GM12878 (cell line): Measurements from ENCODE around the gene ITPR2.

Experiments
- CREB1 ChIP-seq: IDR thresholded peaks from 2 replicates; pipeline ENCODE4 v1.6.1; 2012; ENCODE audit warnings: low read depth, mild to moderate bottlenecking, inconsistent platforms
- PML ChIP-seq: IDR thresholded peaks from 2 replicates; pipeline ENCODE4 v1.6.1; 2012; ENCODE audit warnings: low read length, inconsistent platforms
- POLR2A ChIP-seq: IDR thresholded peaks from 2 replicates; pipeline ENCODE4 v1.6.1; 2011; ENCODE audit warnings: low read depth, mild to moderate bottlenecking, low read length
- POLR2AphosphoS5 ChIP-seq: IDR thresholded peaks from 2 replicates; pipeline ENCODE4 v1.6.1; 2011; ENCODE audit warnings: mild to moderate bottlenecking, low read length, inconsistent platforms
- RAD21 ChIP-seq: IDR thresholded peaks from 2 replicates; pipeline ENCODE4 v1.6.1; 2011; ENCODE audit warnings: mild to moderate bottlenecking, low read depth, low read length, moderate library complexity; ENCODE audit not compliant: insufficient read depth
- RCOR1 ChIP-seq: conservative IDR thresholded peaks from 2 replicates; pipeline ENCODE4 v1.6.1; 2012; ENCODE audit warnings: low read depth, low read length, improper control_type of control experiment
- SIN3A ChIP-seq: IDR thresholded peaks from 2 replicates; pipeline ENCODE4 v1.6.1; 2012; ENCODE audit warnings: low read depth, low read length, improper control_type of control experiment
- TCF3 ChIP-seq: IDR thresholded peaks from 2 replicates; pipeline ENCODE4 v1.6.1; 2012; ENCODE audit warnings: low read depth, mild to moderate bottlenecking, low read length, borderline replicate concordance; ENCODE audit not compliant: insufficient read depth
- TF ChIP-seq, protein P1 (sequence below), 3 experiments: IDR thresholded peaks in 2 of 3; conservative IDR thresholded peaks in 1 of 3; 2 replicates each; pipeline ENCODE4 v1.5.1; 2011; ENCODE audit warnings: low read depth in 3 of 3, low read length in 3 of 3, mild to moderate bottlenecking in 3 of 3, control low read depth in 2 of 3, moderate library complexity in 2 of 3, inconsistent platforms in 1 of 3, mixed read lengths in 1 of 3; ENCODE audit not compliant: control insufficient read depth in 2 of 3, insufficient read depth in 1 of 3; ENCODE audit errors: extremely low read depth in 1 of 3
- TF ChIP-seq, protein P2 (sequence below): IDR thresholded peaks from 2 replicates; pipeline ENCODE4 v1.6.1; 2011; ENCODE audit warnings: low read depth, low read length, improper control_type of control experiment, borderline replicate concordance
- TF ChIP-seq, protein P3 (sequence below): fragments of 450-650 bp; IDR thresholded peaks from 2 replicates; pipeline ENCODE4 v1.6.1; 2017; ENCODE audit warnings: mild to moderate bottlenecking

DNA sequence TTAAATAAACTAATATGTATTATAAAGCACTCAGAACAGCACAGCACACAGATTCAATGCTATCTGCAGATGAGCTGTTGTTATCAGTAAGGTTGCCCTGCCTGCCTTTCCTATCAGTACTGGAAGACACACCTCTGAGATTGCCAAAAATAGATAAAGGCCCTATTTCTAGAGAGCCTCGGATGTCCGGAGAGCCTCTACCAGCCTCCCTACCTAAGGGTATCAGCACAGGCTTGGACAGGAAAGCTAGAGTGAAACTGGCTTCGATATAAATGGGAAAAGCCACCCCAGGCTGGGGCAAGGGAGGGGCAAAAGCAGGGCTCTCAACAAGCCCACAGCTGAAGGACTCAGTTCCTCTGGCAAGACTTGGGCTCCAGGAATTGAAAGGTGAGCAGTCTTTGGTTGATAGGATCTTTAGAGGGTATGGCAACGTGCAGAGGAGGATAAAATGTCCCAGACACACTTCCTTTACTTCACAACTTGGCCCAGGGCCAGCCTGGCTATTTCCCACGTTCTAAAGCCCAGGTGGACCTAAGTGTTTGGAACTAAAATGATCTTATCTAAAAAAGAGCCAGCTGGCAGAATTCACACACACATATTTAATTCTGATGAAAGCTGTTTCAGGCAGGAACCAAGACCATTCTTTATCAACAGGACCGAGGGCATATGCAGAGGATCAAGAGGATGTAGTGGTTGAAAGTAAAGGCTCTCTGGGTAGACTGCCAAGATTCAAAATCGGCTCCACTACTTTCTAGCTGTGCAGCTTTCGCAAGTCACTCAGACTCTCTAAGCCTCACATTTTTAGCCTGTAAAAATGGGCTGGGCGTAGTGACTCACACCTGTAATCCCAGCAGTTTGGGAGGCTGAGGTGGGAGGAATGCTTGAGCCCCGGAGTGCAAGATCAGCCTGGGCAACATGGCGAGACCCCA, 37.8 kb upstream of the ITPR2 start:
- TF ChIP-seq RAD21 (no peak), SIN3A (no peak), TCF3 (no peak), POLR2AphosphoS5 (no peak), RCOR1 (no peak), PML (no peak), CREB1 (no peak), POLR2A (no peak)
- TF ChIP-seq, protein P1, sequence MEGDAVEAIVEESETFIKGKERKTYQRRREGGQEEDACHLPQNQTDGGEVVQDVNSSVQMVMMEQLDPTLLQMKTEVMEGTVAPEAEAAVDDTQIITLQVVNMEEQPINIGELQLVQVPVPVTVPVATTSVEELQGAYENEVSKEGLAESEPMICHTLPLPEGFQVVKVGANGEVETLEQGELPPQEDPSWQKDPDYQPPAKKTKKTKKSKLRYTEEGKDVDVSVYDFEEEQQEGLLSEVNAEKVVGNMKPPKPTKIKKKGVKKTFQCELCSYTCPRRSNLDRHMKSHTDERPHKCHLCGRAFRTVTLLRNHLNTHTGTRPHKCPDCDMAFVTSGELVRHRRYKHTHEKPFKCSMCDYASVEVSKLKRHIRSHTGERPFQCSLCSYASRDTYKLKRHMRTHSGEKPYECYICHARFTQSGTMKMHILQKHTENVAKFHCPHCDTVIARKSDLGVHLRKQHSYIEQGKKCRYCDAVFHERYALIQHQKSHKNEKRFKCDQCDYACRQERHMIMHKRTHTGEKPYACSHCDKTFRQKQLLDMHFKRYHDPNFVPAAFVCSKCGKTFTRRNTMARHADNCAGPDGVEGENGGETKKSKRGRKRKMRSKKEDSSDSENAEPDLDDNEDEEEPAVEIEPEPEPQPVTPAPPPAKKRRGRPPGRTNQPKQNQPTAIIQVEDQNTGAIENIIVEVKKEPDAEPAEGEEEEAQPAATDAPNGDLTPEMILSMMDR (IDR thresholded peaks at IDR 0.05 in 2 of 3, conservative IDR thresholded peaks at IDR 0.05 in 1 of 3; ENCODE audit: control insufficient read depth in 2 of 3, extremely low read depth in 1 of 3, insufficient read depth in 1 of 3, low read depth in 3 of 3, low read length in 3 of 3), result no peak
- TF ChIP-seq, protein P2, sequence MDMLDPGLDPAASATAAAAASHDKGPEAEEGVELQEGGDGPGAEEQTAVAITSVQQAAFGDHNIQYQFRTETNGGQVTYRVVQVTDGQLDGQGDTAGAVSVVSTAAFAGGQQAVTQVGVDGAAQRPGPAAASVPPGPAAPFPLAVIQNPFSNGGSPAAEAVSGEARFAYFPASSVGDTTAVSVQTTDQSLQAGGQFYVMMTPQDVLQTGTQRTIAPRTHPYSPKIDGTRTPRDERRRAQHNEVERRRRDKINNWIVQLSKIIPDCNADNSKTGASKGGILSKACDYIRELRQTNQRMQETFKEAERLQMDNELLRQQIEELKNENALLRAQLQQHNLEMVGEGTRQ, result no peak
- TF ChIP-seq, protein P3, sequence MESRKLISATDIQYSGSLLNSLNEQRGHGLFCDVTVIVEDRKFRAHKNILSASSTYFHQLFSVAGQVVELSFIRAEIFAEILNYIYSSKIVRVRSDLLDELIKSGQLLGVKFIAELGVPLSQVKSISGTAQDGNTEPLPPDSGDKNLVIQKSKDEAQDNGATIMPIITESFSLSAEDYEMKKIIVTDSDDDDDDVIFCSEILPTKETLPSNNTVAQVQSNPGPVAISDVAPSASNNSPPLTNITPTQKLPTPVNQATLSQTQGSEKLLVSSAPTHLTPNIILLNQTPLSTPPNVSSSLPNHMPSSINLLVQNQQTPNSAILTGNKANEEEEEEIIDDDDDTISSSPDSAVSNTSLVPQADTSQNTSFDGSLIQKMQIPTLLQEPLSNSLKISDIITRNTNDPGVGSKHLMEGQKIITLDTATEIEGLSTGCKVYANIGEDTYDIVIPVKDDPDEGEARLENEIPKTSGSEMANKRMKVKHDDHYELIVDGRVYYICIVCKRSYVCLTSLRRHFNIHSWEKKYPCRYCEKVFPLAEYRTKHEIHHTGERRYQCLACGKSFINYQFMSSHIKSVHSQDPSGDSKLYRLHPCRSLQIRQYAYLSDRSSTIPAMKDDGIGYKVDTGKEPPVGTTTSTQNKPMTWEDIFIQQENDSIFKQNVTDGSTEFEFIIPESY, result no peak
